ENCODE data around the gene GRAMD1B. TPM values are rescaled to one million over a fixed set of nuclear protein-coding genes. Genes with fewer than 3 reads are reported as not detected.

Gene GRAMD1B
- total RNA-seq, 1 donor from 2014 or later, result 15.0 TPM

DNA sequence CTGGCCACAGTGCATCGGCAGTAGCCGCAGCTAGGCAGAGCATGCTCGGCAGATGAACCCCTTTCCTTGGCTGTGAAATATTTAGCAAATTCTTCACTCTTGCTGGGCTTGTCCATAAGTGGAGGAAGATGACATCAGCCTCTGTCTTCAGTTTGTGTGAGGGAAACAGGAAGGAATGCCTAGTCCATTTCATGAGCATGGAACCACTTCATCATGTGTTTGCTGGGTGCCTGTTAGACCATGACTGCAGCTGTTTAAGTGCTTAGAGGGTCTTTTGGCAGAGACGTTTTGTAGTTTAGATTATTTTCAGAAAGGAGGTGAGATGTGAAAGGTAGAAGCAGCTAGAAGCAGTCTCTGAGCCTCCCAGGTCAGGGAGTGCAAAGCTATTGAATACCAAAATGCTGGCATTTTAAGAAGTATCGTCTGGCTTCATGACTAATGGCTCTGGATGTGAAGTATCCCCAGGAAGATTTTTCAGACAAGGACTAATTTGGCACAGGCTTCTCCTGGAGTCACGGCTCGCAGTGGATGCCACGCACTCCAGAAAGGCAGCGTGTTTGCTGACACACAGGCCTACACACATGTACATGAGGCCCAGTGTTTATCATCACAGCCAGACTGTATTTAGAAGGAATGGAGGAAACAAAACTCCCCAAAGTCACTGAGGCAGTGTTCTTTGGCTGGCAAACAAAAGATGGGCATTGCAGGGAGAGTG, 43.1 kb upstream of the GRAMD1B start:
- intact Hi-C loops (cut with micrococcal nuclease), result no loop called here
- Mint-ChIP-seq H3K4me1 (no peaks in the 10 kb centered on the region), H3K4me3 (no peak overlapping the region), H3K36me3 (ENCODE audit: low read depth) (no peaks in the 10 kb centered on the region), H3K9me3 (no peaks in the 10 kb centered on the region), H3K27me3 (no peaks in the 10 kb centered on the region), H3K27ac (no peak overlapping the region)
- ATAC-seq (ENCODE audit: low read depth), result no peak
- CTCF ChIA-PET, result no interaction called here
- no peak for DNase-seq
- POLR2A ChIA-PET, result no interaction called here
- TF ChIP-seq, protein P1, sequence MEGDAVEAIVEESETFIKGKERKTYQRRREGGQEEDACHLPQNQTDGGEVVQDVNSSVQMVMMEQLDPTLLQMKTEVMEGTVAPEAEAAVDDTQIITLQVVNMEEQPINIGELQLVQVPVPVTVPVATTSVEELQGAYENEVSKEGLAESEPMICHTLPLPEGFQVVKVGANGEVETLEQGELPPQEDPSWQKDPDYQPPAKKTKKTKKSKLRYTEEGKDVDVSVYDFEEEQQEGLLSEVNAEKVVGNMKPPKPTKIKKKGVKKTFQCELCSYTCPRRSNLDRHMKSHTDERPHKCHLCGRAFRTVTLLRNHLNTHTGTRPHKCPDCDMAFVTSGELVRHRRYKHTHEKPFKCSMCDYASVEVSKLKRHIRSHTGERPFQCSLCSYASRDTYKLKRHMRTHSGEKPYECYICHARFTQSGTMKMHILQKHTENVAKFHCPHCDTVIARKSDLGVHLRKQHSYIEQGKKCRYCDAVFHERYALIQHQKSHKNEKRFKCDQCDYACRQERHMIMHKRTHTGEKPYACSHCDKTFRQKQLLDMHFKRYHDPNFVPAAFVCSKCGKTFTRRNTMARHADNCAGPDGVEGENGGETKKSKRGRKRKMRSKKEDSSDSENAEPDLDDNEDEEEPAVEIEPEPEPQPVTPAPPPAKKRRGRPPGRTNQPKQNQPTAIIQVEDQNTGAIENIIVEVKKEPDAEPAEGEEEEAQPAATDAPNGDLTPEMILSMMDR (IDR thresholded peaks at IDR 0.05), result no peak

DNA sequence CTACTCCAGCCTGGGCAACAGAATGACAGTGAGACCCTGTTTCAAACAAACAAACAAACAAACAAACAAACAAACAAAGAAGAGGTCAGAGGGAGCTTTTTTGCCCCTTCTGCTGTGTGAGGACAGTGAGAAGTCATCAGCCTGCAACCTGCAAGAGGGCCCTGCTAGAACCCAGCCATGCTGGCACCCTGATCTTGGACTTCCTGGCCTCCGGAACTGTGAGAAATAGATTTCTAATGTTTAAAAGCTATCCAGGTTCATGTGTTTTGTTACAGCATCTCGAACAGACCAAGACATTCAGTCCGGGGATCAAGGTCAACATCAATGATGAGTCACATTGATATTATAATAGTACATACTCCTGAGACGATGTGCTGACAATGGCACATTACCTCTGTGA, 41.4 kb upstream of the GRAMD1B start:
- Mint-ChIP-seq H3K27ac (no peak overlapping the region), H3K36me3 (ENCODE audit: low read depth) (no peaks in the 10 kb centered on the region), H3K9me3 (no peaks in the 10 kb centered on the region), H3K4me3 (no peak overlapping the region), H3K27me3 (no peaks in the 10 kb centered on the region), H3K4me1 (no peaks in the 10 kb centered on the region)
- ChIA-PET CTCF (no interaction called here), POLR2A (no interaction called here)
- intact Hi-C loops (cut with micrococcal nuclease), result no loop called here
- ATAC-seq (ENCODE audit: low read depth) (no peak), DNase-seq (no peak)
- TF ChIP-seq, protein P1 (IDR thresholded peaks at IDR 0.05), result no peak

DNA sequence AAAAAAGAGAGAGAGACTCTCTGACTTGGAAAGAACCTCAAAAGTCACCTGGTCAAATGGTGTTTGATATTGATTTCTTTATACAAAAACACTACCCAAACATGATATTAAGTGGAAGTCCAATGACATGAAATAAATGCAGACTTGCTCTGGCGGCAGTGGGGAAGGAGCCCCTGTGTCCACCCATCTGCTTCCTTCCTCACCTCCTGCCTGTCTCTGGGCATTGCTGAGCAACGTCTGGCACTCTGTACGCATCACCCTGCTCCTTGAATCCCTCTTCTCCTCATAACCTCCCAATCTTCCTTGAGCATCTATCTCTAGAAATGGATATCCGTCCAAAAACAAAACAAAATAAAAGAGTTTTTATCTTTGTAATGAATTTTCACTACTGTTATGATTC, 39.9 kb upstream of the GRAMD1B start:
- Mint-ChIP-seq H3K4me3 (no peak overlapping the region), H3K36me3 (ENCODE audit: low read depth) (no peaks in the 10 kb centered on the region), H3K27me3 (no peaks in the 10 kb centered on the region), H3K9me3 (no peaks in the 10 kb centered on the region), H3K27ac (no peak overlapping the region), H3K4me1 (no peaks in the 10 kb centered on the region)
- ChIA-PET POLR2A (no interaction called here), CTCF (no interaction called here)
- ATAC-seq (ENCODE audit: low read depth) (no peak), DNase-seq (no peak)
- TF ChIP-seq, protein P1 (IDR thresholded peaks at IDR 0.05), result no peak
- intact Hi-C loops (cut with micrococcal nuclease), result loop anchor here (10.0 kb wide), 1 partner anchor 1035 kb away; the partner anchor contains the start of gene OR8B4

DNA sequence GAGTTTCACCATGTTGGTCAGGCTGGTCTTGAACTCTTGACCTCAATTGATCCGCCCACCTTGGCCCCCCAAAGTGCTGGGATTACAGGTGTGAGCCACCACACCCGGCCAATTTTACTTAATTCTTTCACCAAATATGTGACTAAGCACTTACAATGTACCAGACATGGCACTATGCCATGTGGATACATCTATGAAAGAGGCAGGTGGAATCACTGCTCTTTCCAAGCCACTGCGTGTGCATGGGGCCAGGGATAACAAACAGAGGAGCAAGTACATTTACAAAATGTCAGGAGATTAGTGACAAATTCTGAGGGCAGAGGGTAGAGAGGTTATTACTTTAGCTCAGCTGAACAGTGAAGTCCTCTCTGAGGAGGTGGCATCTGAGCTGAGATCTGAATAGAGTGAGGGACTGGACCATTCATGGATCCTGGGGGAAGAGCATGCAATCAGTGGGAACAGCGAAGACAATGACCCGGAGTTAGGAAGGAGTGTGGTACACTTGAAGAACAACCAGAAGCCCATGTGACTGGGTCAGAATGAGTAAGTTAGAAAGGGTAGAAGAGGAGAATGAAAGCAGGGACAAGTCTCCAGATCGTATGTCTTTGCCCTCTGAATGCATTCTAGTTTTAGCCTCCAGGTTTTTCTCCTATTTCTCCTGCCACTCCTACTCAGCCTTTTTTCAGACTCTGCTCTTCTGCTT, 38.3 kb upstream of the GRAMD1B start:
- ATAC-seq (ENCODE audit: low read depth), result no peak
- no peaks in the 10 kb centered on the region for H3K36me3 Mint-ChIP-seq (ENCODE audit: low read depth)
- TF ChIP-seq, protein P1 (IDR thresholded peaks at IDR 0.05), result no peak
- no peak for DNase-seq
- H3K27ac Mint-ChIP-seq, result no peak overlapping the region
- H3K4me3 Mint-ChIP-seq, result no peak overlapping the region
- intact Hi-C loops (cut with micrococcal nuclease), result loop anchor here (10.0 kb wide), 1 partner anchor 1033 kb away; the partner anchor contains the start of gene OR8B4
- ChIA-PET POLR2A (no interaction called here), CTCF (no interaction called here)
- H3K4me1 Mint-ChIP-seq, result no peaks in the 10 kb centered on the region
- H3K9me3 Mint-ChIP-seq, result no peaks in the 10 kb centered on the region
- no peaks in the 10 kb centered on the region for H3K27me3 Mint-ChIP-seq

DNA sequence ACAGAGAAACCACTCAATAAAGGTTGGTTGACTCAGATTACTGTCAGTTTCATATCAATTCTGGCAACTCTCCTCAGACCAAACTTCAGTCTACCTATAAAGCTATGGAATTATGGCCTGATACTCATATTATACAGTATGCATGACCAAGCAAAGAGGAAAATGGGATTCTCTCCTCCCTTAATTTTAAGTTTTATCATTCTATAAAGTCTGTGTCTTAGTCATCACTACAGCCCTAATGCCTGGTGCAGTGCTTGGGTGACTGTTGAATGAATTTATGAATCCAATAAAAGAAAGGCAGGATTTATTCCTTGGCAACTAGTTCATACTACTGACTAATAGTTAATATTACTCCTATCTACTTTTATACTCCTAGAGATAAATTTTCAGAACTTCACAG, 37.6 kb upstream of the GRAMD1B start:
- DNase-seq (no peak), ATAC-seq (ENCODE audit: low read depth) (no peak)
- H3K27me3 Mint-ChIP-seq, result no peaks in the 10 kb centered on the region
- TF ChIP-seq, protein P1 (IDR thresholded peaks at IDR 0.05), result no peak
- no peak overlapping the region for H3K27ac Mint-ChIP-seq
- H3K36me3 Mint-ChIP-seq (ENCODE audit: low read depth), result no peaks in the 10 kb centered on the region
- no peak overlapping the region for H3K4me3 Mint-ChIP-seq
- POLR2A ChIA-PET, result no interaction called here
- no peaks in the 10 kb centered on the region for H3K9me3 Mint-ChIP-seq
- intact Hi-C loops (cut with micrococcal nuclease), result loop anchor here (10.0 kb wide), 1 partner anchor 1032 kb away; the partner anchor contains the start of gene OR8B4
- no peaks in the 10 kb centered on the region for H3K4me1 Mint-ChIP-seq
- CTCF ChIA-PET, result no interaction called here

Measured in activated B cell treated with CpG ODN at 0.5 μM for 24 hours (primary cell).